HUES48 (cell line): ENCODE measurements around the gene SLC2A14.
"Not testable (repeated sequence)": the region's sequence is repeated elsewhere in the genome, so short reads cannot be mapped to it uniquely, and the experiment has no call there.

Experiments used
- H3K27ac ChIP-seq: one replicate; pipeline ENCODE4 v1.7.0; 2013; ENCODE audit warnings: low read depth, low read length, inconsistent platforms
- H3K27me3 ChIP-seq: 2 replicates; pipeline ENCODE4 v1.6.1; 2013; ENCODE audit warnings: mild to moderate bottlenecking, low read length; ENCODE audit not compliant: control insufficient read depth, insufficient read depth
- H3K36me3 ChIP-seq: 2 replicates; pipeline ENCODE4 v1.6.1; 2013; ENCODE audit warnings: low read length; ENCODE audit not compliant: control insufficient read depth, insufficient read depth
- H3K4me1 ChIP-seq: 2 replicates; pipeline ENCODE4 v1.6.1; 2013; ENCODE audit warnings: mild to moderate bottlenecking, low read length; ENCODE audit not compliant: control insufficient read depth, insufficient read depth
- H3K4me3 ChIP-seq: 2 replicates; pipeline ENCODE4 v1.5.1; 2013; ENCODE audit warnings: mild to moderate bottlenecking, low read depth, low read length
- H3K9ac ChIP-seq: 2 replicates; pipeline ENCODE4 v1.6.1; 2013; ENCODE audit warnings: mild to moderate bottlenecking, low read depth, low read length, moderate library complexity
- H3K9me3 ChIP-seq: 2 replicates; pipeline ENCODE4 v1.6.1; 2013; ENCODE audit warnings: low read length; ENCODE audit not compliant: control insufficient read depth, insufficient read depth

Gene SLC2A14

GRCh38 chr12:7872566-7873319 lies at the start of gene SLC2A14:
Gene SLC2A14 (minus strand): TSS chr12:7872915. CDS start chr12:7869880, 3,035 bp downstream.
- Histone ChIP-seq H3K27me3 (no peaks in the 10 kb centered on the region), H3K9me3 (no peaks in the 10 kb centered on the region), H3K4me3 (peak within 1 kb of the TSS; percentile 35; the same call in 1 of the 2 replicates), H3K27ac (no peak within 1 kb of the TSS), H3K36me3 (no peaks in the 10 kb centered on the region), H3K4me1 (no peaks in the 10 kb centered on the region), H3K9ac (no peak within 1 kb of the TSS)

DNA sequence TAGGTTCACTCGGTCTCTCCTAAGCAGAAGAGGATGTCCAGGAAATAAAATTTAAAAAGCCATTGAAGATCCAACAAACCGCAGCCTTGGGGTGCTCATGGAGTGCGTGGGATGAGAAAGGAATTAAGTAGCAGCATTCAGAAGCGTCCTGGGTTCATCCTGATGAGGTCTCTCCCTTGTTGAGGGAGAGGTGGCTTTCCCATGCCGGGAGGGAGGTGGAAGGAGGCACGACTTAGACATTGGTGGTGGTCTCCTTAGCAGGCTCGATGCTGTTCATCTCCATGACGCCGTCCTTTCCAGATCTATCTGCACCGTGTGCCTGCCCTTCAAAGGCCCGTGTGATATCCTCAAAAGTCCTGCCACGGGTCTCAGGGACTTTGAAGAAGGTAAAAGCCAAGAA lies 48.5 kb upstream of the SLC2A14 start:
- H3K4me1 ChIP-seq, H3K27ac ChIP-seq, H3K4me3 ChIP-seq, H3K27me3 ChIP-seq, H3K9ac ChIP-seq, H3K9me3 ChIP-seq: not testable (repeated sequence)
- H3K36me3 ChIP-seq: peaks cover 72% of the 10 kb centered on the region

DNA sequence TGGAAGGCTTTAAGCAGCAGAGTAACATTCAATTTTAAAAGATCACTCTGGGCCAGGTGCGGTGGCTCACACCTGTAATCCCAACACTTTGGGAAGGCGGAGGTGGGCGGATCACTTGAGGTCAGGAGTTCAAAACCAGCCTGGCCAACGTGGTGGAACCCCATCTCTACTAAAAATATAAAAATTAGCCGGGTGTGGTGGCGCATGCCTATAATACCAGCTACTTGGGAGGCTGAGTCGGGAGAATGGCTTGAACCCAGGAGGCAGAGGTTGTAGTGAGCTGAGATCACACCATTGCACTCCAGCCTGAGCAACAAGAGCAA lies 45.5 kb upstream of the SLC2A14 start:
- not testable (repeated sequence) for H3K27ac ChIP-seq, H3K9ac ChIP-seq, H3K27me3 ChIP-seq, H3K9me3 ChIP-seq, H3K4me3 ChIP-seq
- peaks cover 48% of the 10 kb centered on the region for H3K36me3 ChIP-seq
- peaks cover 11% of the 10 kb centered on the region; the same call in 1 of the 2 replicates for H3K4me1 ChIP-seq

DNA sequence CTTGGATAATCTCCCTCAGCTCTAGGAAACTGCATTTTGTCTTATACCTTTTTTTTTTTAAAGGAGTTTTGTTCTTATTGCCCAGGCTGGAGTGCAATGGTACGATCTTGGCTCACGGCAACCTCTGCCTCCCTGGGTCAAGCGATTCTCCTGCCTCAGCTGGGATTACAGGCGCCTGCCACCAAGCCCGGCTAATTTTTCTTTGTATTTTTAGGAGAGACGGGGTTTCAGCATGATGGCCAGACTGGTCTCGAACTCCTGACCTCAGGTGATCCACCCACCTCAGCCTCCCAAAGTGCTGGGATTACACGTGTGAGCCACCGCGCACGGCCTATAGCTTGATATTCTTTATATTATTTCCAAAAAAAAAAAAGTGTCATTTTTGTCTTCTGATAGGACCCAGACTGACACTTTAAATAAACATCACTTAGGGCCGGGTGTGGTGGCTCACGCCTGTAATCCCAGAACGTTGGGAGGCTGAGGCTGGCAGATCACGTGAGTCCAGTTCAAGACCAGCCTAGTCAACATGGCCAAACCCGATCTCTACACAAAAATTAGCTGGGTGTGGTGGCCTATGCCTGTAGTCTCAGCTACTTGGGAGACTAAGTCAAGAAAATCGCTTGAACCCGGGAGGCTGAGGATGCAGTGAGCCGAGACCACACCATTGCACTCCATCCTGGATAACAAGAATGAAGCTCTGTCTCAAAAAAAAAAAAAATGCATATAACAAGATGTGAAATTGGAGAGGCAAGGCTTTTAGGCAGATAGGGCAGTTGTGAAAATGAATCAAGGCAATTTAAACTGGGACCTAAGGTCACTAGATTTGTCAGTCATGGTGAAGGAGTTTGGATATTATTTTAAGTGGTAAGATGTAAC lies 44.9 kb upstream of the SLC2A14 start:
- Histone ChIP-seq H3K36me3 (peaks cover 42% of the 10 kb centered on the region), H3K27me3 (no peaks in the 10 kb centered on the region), H3K4me1 (peaks cover 11% of the 10 kb centered on the region; the same call in 1 of the 2 replicates)

GRCh38 chr12:7916936-7917335 lies 44.2 kb upstream of the SLC2A14 start:
- H3K4me1 ChIP-seq: peaks cover 11% of the 10 kb centered on the region; the same call in 1 of the 2 replicates

More for the DNA sequence above, 44.9 kb upstream of the SLC2A14 start:
- Histone ChIP-seq H3K4me3 (no peak overlapping the region), H3K9ac (no peak overlapping the region), H3K27ac (peak overlapping the region; percentile 56), H3K9me3 (no peaks in the 10 kb centered on the region)

DNA sequence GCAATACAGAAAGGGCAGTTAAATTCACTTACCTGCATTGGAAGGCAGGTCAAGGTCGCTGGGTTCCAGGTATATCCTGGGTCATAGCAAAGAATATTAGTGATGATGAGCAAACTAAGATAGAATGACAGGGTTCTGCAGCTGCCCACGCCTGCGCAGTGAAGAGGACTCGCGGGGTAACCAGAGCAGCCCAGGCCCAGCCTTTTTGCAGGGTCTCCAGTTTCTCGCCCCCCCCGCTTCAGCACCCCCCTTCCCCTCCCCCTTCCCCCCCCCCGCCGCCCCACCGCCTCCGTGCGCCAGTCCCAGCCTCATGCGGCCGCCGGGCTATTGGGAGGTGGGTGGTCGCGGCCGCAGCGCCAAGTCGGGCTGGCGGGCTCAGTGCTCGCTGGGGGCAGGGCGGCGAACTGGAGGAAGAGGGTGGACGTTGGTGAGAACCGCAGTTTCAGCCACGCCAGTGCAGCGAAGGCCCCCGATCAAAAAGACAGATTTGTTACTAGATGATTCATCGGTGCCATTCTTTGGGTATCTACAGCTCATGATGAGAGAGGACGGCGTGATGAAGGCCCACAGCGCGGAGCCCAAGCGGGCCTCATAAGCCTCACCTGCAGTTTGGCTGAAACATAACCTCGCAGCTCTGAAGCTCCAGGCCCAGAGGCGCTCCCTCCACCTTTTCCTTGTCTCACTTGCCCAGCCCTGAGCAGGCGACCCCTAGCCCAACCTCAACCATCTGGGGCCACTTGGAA lies 43.1 kb upstream of the SLC2A14 start:
- peak overlapping the region; percentile 63 for H3K27ac ChIP-seq
- H3K9ac ChIP-seq: no peak overlapping the region
- no peaks in the 10 kb centered on the region for H3K27me3 ChIP-seq
- H3K4me1 ChIP-seq: peaks cover 11% of the 10 kb centered on the region; the same call in 1 of the 2 replicates
- no peak overlapping the region for H3K4me3 ChIP-seq
- peaks cover 24% of the 10 kb centered on the region for H3K36me3 ChIP-seq
- no peaks in the 10 kb centered on the region for H3K9me3 ChIP-seq

More at GRCh38 chr12:7916936-7917335, 44.2 kb upstream of the SLC2A14 start:
- no peaks in the 10 kb centered on the region for H3K9me3 ChIP-seq
- peak overlapping the region; percentile 56 for H3K27ac ChIP-seq
- H3K9ac ChIP-seq: no peak overlapping the region
- no peaks in the 10 kb centered on the region for H3K27me3 ChIP-seq
- H3K4me3 ChIP-seq: no peak overlapping the region
- peaks cover 35% of the 10 kb centered on the region for H3K36me3 ChIP-seq

GRCh38 chr12:7910106-7910505 lies 37.4 kb upstream of the SLC2A14 start:
- not testable (repeated sequence) for H3K27me3 ChIP-seq, H3K9ac ChIP-seq, H3K36me3 ChIP-seq, H3K4me3 ChIP-seq, H3K9me3 ChIP-seq, H3K27ac ChIP-seq
- peaks cover 25% of the 10 kb centered on the region for H3K4me1 ChIP-seq

DNA sequence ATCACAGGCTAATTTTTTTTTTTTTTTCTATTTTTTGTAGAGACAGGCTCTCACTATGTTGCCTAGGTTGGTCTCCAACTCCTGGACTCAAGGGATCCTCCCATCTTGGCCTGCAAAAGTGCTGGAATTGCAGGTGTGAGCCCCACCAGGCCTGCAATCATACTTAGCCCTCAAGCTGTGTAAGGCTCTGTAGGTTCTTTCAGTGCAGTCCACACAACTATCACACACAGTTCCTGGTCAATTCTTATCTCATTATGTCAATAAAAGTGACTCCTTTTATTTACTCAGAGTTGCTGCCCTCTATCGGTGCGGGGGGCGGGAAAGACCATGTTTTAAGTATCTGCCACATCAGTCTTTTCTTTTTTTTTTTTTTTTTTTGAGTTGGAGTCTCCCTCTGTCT lies 34.3 kb upstream of the SLC2A14 start:
- Histone ChIP-seq H3K27ac (peak overlapping the region; percentile 97), H3K9me3 (no peaks in the 10 kb centered on the region), H3K27me3 (no peaks in the 10 kb centered on the region), H3K9ac (peak overlapping the region; percentile 78), H3K36me3 (no peaks in the 10 kb centered on the region), H3K4me3 (no peak overlapping the region), H3K4me1 (peaks cover 29% of the 10 kb centered on the region)

- H3K9ac ChIP-seq: peak overlapping the region; percentile 78
- H3K27me3 ChIP-seq: not testable (repeated sequence)
Measured at GRCh38 chr12:7906303-7906702, 33.6 kb upstream of the SLC2A14 start.

DNA sequence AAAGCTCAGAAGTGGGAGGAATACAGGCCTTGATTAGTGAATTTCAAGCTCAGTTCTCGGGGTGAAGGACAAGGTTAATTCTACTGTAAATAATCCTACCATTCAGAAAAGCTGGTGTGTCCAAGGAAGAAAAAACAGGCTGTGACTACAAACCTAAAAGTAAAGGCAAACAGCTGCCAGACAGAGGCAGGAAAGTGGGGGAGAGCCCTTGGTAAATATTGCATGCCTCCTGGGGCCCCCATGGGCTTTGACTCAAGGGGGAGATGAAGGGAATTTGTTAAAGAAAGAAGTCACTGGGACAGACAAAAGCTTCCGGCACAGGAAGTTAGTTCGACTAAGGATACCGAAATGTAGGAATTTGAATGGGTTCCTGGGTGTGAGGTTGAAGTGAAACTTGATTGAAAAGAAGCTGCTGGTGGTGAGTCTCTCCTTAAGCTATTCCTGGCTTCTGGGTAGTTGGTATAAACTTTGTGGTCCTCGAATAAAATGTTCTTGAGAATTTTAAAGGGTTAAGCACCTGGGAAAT lies 32.9 kb upstream of the SLC2A14 start:
- not testable (repeated sequence) for H3K27me3 ChIP-seq, H3K36me3 ChIP-seq, H3K9me3 ChIP-seq
- Histone ChIP-seq H3K4me1 (peaks cover 29% of the 10 kb centered on the region), H3K4me3 (peak overlapping the region; percentile 42), H3K9ac (peak overlapping the region; percentile 78), H3K27ac (peak overlapping the region; percentile 98)

More at GRCh38 chr12:7906303-7906702, 33.6 kb upstream of the SLC2A14 start:
- Histone ChIP-seq H3K4me1 (peaks cover 29% of the 10 kb centered on the region), H3K4me3 (peak overlapping the region; percentile 42), H3K27ac (peak overlapping the region; percentile 97)
- H3K36me3 ChIP-seq, H3K9me3 ChIP-seq: not testable (repeated sequence)
